T-cell (primary cell): ENCODE measurements around the gene PMEPA1. TPM values are rescaled to one million over a fixed set of nuclear protein-coding genes. Genes with fewer than 3 reads are reported as not detected.

Source experiments
- ATAC-seq, 4 experiments: fragments of 200-7000 bp in 3 of 4; fragments of 150-1000 bp in 1 of 4; cut with Tn5 transposase; replicated peaks in 1 of 4; 1 replicate in 3 of 4; 2 replicates in 1 of 4; pipeline ENCODE4 v1.10.0; 2021; ENCODE audit warnings: moderate library complexity in 3 of 4, mild to moderate bottlenecking in 2 of 4, moderate number of reproducible peaks in 1 of 4
- CTCF ChIA-PET, 2 donors: fragments of 300-600 bp; sonication (Branson Sonifier 250); formaldehyde crosslinking; loops; one replicate each; lab custom pipeline; 2022; ENCODE audit warnings: antibody characterized with exemption in 2 of 2; lab: Charles Lee
- POLR2A ChIA-PET, 2 donors: fragments of 300-600 bp; sonication (Branson Sonifier 250); formaldehyde crosslinking; loops; one replicate each; lab custom pipeline; 2022; ENCODE audit warnings: antibody characterized with exemption in 2 of 2; lab: Charles Lee
- DNase-seq, 35 experiments: peaks; one replicate each; pipeline versions ENCODE4 v3.0.0 to v3.0.0-alpha.2; 2013 to 2023
- H3K27ac ChIP-seq: one replicate; pipeline ENCODE4 v1.5.1; 2013; ENCODE audit warnings: low read length
- H3K27me3 ChIP-seq, 2 experiments: replicated peaks in 1 of 2; 1 replicate in 1 of 2; 2 replicates in 1 of 2; pipeline versions ENCODE4 v1.6.1 to v1.7.0; 2013; ENCODE audit warnings: low read length in 1 of 2, mixed read lengths in 1 of 2; ENCODE audit not compliant: control insufficient read depth in 2 of 2, insufficient read depth in 2 of 2; ENCODE audit errors: extremely low read depth in 1 of 2
- H3K36me3 ChIP-seq, 2 donors: 1 replicate in 1 of 2; 2 replicates in 1 of 2; pipeline versions ENCODE4 v1.6.1 to v1.7.0; 2013; ENCODE audit warnings: low read length in 1 of 2; ENCODE audit not compliant: control insufficient read depth in 2 of 2, insufficient read depth in 1 of 2; ENCODE audit errors: extremely low read depth in 1 of 2
- H3K4me1 ChIP-seq, 2 experiments: 1 replicate in 1 of 2; 2 replicates in 1 of 2; pipeline versions ENCODE4 v1.6.1 to v1.7.0; 2013; ENCODE audit warnings: low read length in 2 of 2, mixed read lengths in 1 of 2; ENCODE audit not compliant: insufficient read depth in 2 of 2, control insufficient read depth in 1 of 2; ENCODE audit errors: extremely low read depth in 1 of 2
- H3K4me3 ChIP-seq, 2 donors: 1 replicate in 1 of 2; 2 replicates in 1 of 2; pipeline versions ENCODE4 v1.5.1 to v1.7.0; 2013; ENCODE audit warnings: mild to moderate bottlenecking in 2 of 2, low read length in 1 of 2, moderate library complexity in 1 of 2; ENCODE audit not compliant: control insufficient read depth in 1 of 2; ENCODE audit errors: extremely low read depth in 1 of 2
- H3K9me3 ChIP-seq: 2 replicates; pipeline ENCODE4 v1.7.0; 2013
- H3K27ac Mint-ChIP-seq, 2 donors: one replicate each; pipeline ENCODE4 v1.8.0; 2020 to 2021; ENCODE audit warnings: mild to moderate bottlenecking in 2 of 2, mixed read lengths in 2 of 2
- H3K27me3 Mint-ChIP-seq, 2 donors: one replicate each; pipeline ENCODE4 v1.8.0; 2021 to 2022; ENCODE audit warnings: mixed read lengths in 2 of 2
- H3K36me3 Mint-ChIP-seq: one replicate; pipeline ENCODE4 v1.8.0; 2021; ENCODE audit warnings: mixed read lengths
- H3K4me1 Mint-ChIP-seq, 3 donors: one replicate each; pipeline ENCODE4 v1.8.0; 2020 to 2022; ENCODE audit warnings: mixed read lengths in 3 of 3, mild to moderate bottlenecking in 1 of 3
- H3K4me3 Mint-ChIP-seq, 3 donors: one replicate each; pipeline ENCODE4 v1.8.0; 2020 to 2022; ENCODE audit warnings: mild to moderate bottlenecking in 3 of 3, mixed read lengths in 3 of 3, moderate library complexity in 3 of 3
- H3K9me3 Mint-ChIP-seq, 3 donors: one replicate each; pipeline ENCODE4 v1.8.0; 2020 to 2022; ENCODE audit warnings: mixed read lengths in 3 of 3
- WGBS: methylation state at CpG from one replicate; pipeline ENCODE4 v1.1.5; 2013; ENCODE audit warnings: missing lambda C conversion rate; ENCODE audit not compliant: insufficient coverage; 5-methylcytosine and 5-hydroxymethylcytosine counted together
- total RNA-seq, 35 experiments: library from RNA in 6 of 35; stranded (reverse) in 6 of 35; fragments of 120-200 nt in 1 of 35; gene quantifications; one replicate each; pipeline versions ENCODE4 v1.2.1 to v1.2.4 and lab custom pipeline; 2013 to 2026

The PMEPA1 gene
- total RNA-seq, 5 donors from 2014 or later (not counting 1 experiment from before 2014, with no cell fraction given) = 6.0 to 30.4 (median 21.7) TPM

DNA sequence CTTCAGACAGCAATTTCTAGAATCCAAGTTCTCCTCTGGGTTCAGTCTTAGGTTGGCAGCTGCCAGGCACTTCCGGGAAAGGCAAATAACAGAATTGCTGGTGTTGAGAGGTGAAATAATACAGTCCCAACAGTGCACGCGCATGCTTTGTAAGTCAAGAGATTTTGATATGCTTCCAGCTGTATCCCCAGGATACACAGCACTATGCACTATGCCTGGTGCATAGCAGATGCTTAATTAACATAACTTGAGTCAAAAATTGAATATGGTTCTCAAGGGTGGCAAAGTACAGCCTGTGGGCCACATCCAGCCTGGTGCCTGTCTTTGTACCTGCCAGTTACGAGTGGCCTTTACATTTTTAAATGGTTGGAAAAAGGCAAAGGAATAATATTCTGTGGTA lies 18.9 kb upstream of the PMEPA1 start:
- ChIA-PET CTCF (no interaction called here), POLR2A (no interaction called here)
- Histone ChIP-seq H3K27ac (no peak overlapping the region), H3K27me3 (peaks cover 0 to 47% of the 10 kb centered on the region in 2 experiments), H3K4me1 (no peaks in the 10 kb centered on the region), H3K4me3 (no peak overlapping the region), H3K36me3 (no peaks in the 10 kb centered on the region), H3K9me3 (no peaks in the 10 kb centered on the region)
- no peak overlapping the region for H3K27ac Mint-ChIP-seq
- no peaks in the 10 kb centered on the region for H3K9me3 Mint-ChIP-seq
- no peaks in the 10 kb centered on the region for H3K4me1 Mint-ChIP-seq
- DNase-seq (no peak), ATAC-seq (no peak)
- no peak overlapping the region for H3K4me3 Mint-ChIP-seq
- H3K36me3 Mint-ChIP-seq = no peaks in the 10 kb centered on the region
- peaks cover 21 to 31% of the 10 kb centered on the region in 2 donors for H3K27me3 Mint-ChIP-seq
- 100% methylated on average over 2 of the region's 4 CpGs for WGBS

DNA sequence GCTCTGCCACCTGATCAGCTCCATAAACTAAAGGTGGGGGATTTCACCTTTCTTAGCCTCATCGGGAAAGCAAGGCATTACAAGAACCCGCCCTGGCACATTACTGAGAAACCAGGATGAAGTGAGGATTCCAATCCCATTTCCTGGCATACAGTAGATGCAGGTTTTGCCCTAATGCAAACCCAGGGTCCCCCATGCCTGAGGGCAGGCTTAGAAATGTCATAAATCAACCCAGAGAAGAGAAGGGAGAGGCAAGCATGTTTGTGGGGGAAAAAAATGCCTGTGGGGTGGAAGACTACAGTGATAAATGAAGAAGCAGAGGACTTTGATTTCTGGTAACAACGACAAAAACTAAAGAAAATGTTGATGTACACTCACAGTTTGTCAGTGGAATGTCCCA lies 18.0 kb upstream of the PMEPA1 start:
- no peak overlapping the region for H3K4me3 ChIP-seq
- DNase-seq (no peak), ATAC-seq (no peak)
- POLR2A ChIA-PET = no interaction called here
- H3K36me3 ChIP-seq = no peaks in the 10 kb centered on the region
- H3K9me3 ChIP-seq = no peaks in the 10 kb centered on the region
- CTCF ChIA-PET = no interaction called here
- Mint-ChIP-seq H3K27me3 (peaks cover 26 to 31% of the 10 kb centered on the region in 2 donors), H3K27ac (no peak overlapping the region), H3K9me3 (no peaks in the 10 kb centered on the region), H3K36me3 (no peaks in the 10 kb centered on the region), H3K4me3 (no peak overlapping the region), H3K4me1 (no peaks in the 10 kb centered on the region)
- H3K4me1 ChIP-seq = no peaks in the 10 kb centered on the region
- WGBS = 43% methylated on average over 1 of the region's 3 CpGs
- H3K27ac ChIP-seq = no peak overlapping the region
- H3K27me3 ChIP-seq = peaks cover 0 to 50% of the 10 kb centered on the region in 2 experiments

DNA sequence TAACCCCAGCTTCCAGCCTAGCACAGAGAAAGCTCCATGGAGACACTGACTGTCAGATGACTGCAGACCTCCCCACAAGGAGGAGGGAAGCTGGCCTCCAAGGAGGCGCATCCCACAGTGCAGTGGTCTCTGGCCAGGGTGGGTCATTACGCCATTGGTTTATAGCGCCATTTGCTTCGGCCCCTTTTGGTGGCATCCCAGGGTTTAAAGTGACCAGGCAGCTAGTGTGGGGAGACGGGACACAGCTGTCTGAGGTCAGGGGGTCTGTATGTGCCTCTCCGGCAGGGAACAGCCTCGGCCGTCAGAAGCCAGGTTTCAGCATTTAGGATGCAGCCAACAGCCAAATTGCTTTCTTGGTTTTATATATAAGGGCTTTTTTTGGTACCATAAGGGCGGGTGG lies 15.8 kb upstream of the PMEPA1 start:
- H3K36me3 Mint-ChIP-seq = no peaks in the 10 kb centered on the region
- H3K27me3 Mint-ChIP-seq = peaks cover 26 to 33% of the 10 kb centered on the region in 2 donors
- H3K27ac Mint-ChIP-seq = no peak overlapping the region
- no peak overlapping the region for H3K4me3 Mint-ChIP-seq
- Histone ChIP-seq H3K36me3 (no peaks in the 10 kb centered on the region), H3K9me3 (no peaks in the 10 kb centered on the region), H3K27me3 (peaks cover 0 to 57% of the 10 kb centered on the region in 2 experiments), H3K4me1 (no peaks in the 10 kb centered on the region), H3K4me3 (no peak overlapping the region), H3K27ac (no peak overlapping the region)
- ChIA-PET CTCF (no interaction called here), POLR2A (no interaction called here)
- no peak for DNase-seq
- no peaks in the 10 kb centered on the region for H3K4me1 Mint-ChIP-seq
- no peak for ATAC-seq
- H3K9me3 Mint-ChIP-seq = no peaks in the 10 kb centered on the region
- 84% methylated on average over 9 of the region's 9 CpGs for WGBS

DNA sequence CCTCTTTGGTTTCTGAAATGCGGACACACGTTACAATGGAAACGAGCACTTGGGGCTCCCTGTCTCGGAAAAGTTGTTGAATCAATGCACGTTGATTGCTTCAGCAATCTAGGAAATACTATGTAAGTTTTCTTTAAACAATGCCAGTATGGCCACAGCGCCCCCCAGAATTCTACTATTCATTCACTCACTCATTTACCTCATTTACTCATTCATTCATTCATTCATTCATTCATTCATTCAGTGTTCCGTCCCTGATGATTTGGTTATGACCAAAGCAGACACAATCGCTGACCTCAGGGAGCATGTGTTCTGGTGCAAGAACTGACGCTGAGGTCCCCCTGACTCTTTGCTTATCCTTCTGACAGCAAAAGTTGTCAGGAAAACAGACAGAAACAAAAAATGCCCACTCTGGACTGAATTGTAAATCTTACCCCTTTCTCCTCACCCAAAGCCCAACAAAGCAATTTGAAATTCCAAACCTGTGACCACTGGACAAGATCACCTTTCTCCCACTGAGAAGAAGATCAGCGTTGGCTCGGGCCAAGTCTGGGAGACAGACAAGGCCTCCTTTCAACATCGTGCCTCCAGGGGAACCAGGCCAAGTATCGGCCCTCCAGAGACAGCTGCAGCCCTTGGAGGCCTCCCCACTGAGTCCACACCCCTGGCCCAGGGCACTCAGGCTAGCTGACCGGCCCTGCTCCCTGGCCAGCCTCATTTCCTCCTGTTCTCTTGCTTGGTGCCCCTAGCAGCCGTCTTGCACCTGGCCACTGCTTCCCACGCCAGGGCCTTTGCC lies 15.0 kb upstream of the PMEPA1 start:
- H3K27me3 ChIP-seq = peaks cover 0 to 56% of the 10 kb centered on the region in 2 experiments
- 88% methylated on average over 14 of the region's 16 CpGs for WGBS
- no peak for DNase-seq
- CTCF ChIA-PET = no interaction called here
- ATAC-seq = no peak
- H3K36me3 ChIP-seq = no peaks in the 10 kb centered on the region
- H3K9me3 ChIP-seq = no peaks in the 10 kb centered on the region
- POLR2A ChIA-PET = no interaction called here
- Mint-ChIP-seq H3K4me3 (no peak overlapping the region), H3K9me3 (no peaks in the 10 kb centered on the region), H3K4me1 (no peaks in the 10 kb centered on the region), H3K36me3 (no peaks in the 10 kb centered on the region), H3K27ac (no peak overlapping the region), H3K27me3 (peaks cover 26 to 32% of the 10 kb centered on the region in 2 donors)
- H3K4me1 ChIP-seq = no peaks in the 10 kb centered on the region
- no peak overlapping the region for H3K27ac ChIP-seq
- no peak overlapping the region for H3K4me3 ChIP-seq

DNA sequence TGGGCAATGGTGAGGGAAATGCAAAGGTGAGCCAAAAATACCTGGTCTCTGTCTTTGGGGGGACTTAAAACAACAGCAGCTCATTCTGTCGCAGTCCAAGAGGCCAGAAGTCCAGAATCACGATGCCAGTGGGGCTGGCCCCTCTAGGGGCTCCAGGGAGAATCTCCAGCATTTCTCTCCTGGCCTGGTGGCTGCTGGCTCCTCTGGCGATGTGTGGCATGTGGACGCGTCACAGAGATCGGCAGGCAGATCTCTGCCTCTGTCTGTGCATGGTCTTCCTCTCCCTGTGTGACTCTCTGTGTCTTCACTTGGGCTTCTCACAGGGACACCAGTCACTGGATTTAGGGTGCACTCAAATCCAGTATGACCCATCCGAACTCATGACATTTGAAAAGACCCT lies 14.0 kb upstream of the PMEPA1 start:
- H3K36me3 Mint-ChIP-seq = no peaks in the 10 kb centered on the region
- ATAC-seq (no peak), DNase-seq (no peak)
- Histone ChIP-seq H3K27ac (no peak overlapping the region), H3K4me1 (peaks cover 0 to 4% of the 10 kb centered on the region in 2 experiments), H3K4me3 (no peak overlapping the region), H3K9me3 (no peaks in the 10 kb centered on the region), H3K27me3 (peaks cover 0 to 50% of the 10 kb centered on the region in 2 experiments), H3K36me3 (no peaks in the 10 kb centered on the region)
- ChIA-PET POLR2A (interaction anchor here in 1 of 2 donors (0.6 kb wide), 1 partner anchor 125 kb away, joined by 3 read pairs; no protein-coding TSS in a partner anchor), CTCF (no interaction called here)
- H3K4me1 Mint-ChIP-seq = peaks cover 4 to 7% (median 5%) of the 10 kb centered on the region in 3 donors
- H3K27ac Mint-ChIP-seq = no peak overlapping the region
- H3K27me3 Mint-ChIP-seq = peaks cover 26 to 32% of the 10 kb centered on the region in 2 donors
- no peaks in the 10 kb centered on the region for H3K9me3 Mint-ChIP-seq
- WGBS = 92% methylated on average over 6 of the region's 7 CpGs
- no peak overlapping the region for H3K4me3 Mint-ChIP-seq

DNA sequence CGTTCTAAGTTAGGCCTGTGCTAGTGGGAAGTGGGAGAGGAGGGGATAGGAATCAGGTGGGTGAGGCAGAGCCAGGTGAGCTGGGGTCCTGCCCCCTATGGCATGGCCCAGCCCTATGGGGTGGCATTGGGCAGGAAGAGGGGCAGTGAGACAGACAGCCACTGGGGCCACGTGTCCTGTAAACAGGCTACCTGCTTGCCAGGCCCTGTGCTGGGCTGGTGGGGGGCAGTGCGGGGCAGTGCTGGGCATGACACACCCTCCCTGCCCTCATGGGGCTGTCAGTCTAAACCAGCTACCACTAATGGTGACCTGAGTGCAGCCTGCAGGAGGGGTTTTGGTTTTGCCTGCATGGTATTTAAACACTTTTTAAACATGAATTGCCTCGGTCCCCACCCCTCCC lies 10.1 kb upstream of the PMEPA1 start:
- H3K4me1 ChIP-seq = peaks cover 0 to 10% of the 10 kb centered on the region in 2 experiments
- CTCF ChIA-PET = no interaction called here

More for the DNA sequence above, 10.1 kb upstream of the PMEPA1 start:
- Mint-ChIP-seq H3K36me3 (no peaks in the 10 kb centered on the region), H3K9me3 (no peaks in the 10 kb centered on the region), H3K27ac (no peak overlapping the region), H3K27me3 (peaks cover 11 to 13% of the 10 kb centered on the region in 2 donors), H3K4me1 (peaks cover 9 to 17% (median 10%) of the 10 kb centered on the region in 3 donors), H3K4me3 (no peak overlapping the region)
- peaks cover 0 to 35% of the 10 kb centered on the region in 2 experiments for H3K27me3 ChIP-seq
- no peaks in the 10 kb centered on the region for H3K36me3 ChIP-seq
- POLR2A ChIA-PET = interaction anchor here (0.8 to 1.5 kb wide), 3 partner anchors 9 to 96 kb away, joined by 3 to 6 read pairs (median 5); partner anchors contain the start of gene PMEPA1 (in 1 of the 2)
- ATAC-seq = no peak
- WGBS = 75% methylated on average over 3 of the region's 4 CpGs
- no peak for DNase-seq
- H3K9me3 ChIP-seq = no peaks in the 10 kb centered on the region
- H3K27ac ChIP-seq = no peak overlapping the region
- no peak overlapping the region for H3K4me3 ChIP-seq
